GM20000 (cell line): ENCODE data around the gene ANO2.

Source experiments
- DNase-seq: peaks from one replicate; pipeline ENCODE4 v3.0.0; 2012; ENCODE audit warnings: low spot score
- CTCF ChIP-seq: IDR thresholded peaks from 2 replicates; pipeline ENCODE4 v1.5.1; 2012; ENCODE audit warnings: mild to moderate bottlenecking, control low read depth; ENCODE audit errors: extremely low read depth, missing control alignments

ANO2 gene

GRCh38 chr12:5787828-5788227, 157.2 kb downstream of the ANO2 start:
- TF ChIP-seq CTCF, result no peak
- no peak for DNase-seq

- no peak for DNase-seq
- no peak for TF ChIP-seq CTCF
Observed at GRCh38 chr12:5785601-5786000, 159.5 kb downstream of the ANO2 start.

- no peak for DNase-seq
- no peak for TF ChIP-seq CTCF
Observed at GRCh38 chr12:5784462-5785130, 160.5 kb downstream of the ANO2 start.

- TF ChIP-seq CTCF, result no peak
- DNase-seq, result no peak
Observed at GRCh38 chr12:5783289-5783920, 161.7 kb downstream of the ANO2 start.

GRCh38 chr12:5780536-5780935, 164.5 kb downstream of the ANO2 start:
- TF ChIP-seq CTCF, result no peak
- DNase-seq, result no peak

- no peak for TF ChIP-seq CTCF
- DNase-seq, result no peak
Observed at GRCh38 chr12:5779401-5779800, 165.7 kb downstream of the ANO2 start.

- DNase-seq, result no peak
- no peak for TF ChIP-seq CTCF
Observed at GRCh38 chr12:5778821-5779220, 166.2 kb downstream of the ANO2 start.
